Endothelial cell of umbilical vein (primary cell): Measurements from ENCODE around the gene OR2V1. TPM values are rescaled to one million over a fixed set of nuclear protein-coding genes. Genes with fewer than 3 reads are reported as not detected.
A peak's percentile ranks its signal among the peaks of the same experiment; 100 is the strongest.

ENCODE experiments used
- BruUV-seq: library from RNA; stranded (reverse); fragments of 400-500 nt; replicated peaks from 2 replicates; lab custom pipeline; 2021; lab: Mats Ljungman, UMichigan
- CTCF ChIA-PET: fragments of 300-600, 350-600 bp; sonication (Branson Sonifier 250); formaldehyde crosslinking; loops from one replicate; lab custom pipeline; 2021; ENCODE audit warnings: antibody characterized with exemption, inconsistent platforms; lab: Charles Lee
- POLR2A ChIA-PET: fragments of 300-600, 350-600 bp; sonication (Branson Sonifier 250); formaldehyde crosslinking; loops from one replicate; lab custom pipeline; 2021; ENCODE audit warnings: antibody characterized with exemption, inconsistent platforms; lab: Charles Lee
- DNase-seq: peaks from one replicate; pipeline ENCODE4 v3.0.0-alpha.2; 2011; ENCODE audit warnings: low read depth, low spot score
- FAIRE-seq: peaks from 2 replicates; lab custom pipeline; 2011; peaks lifted over from hg19 to GRCh38; lab: Jason Lieb, UNC
- H2AFZ ChIP-seq: 2 replicates; pipeline ENCODE4 v1.6.0; 2012; ENCODE audit warnings: low read depth, low read length, control low read depth, inconsistent platforms
- H3K27ac ChIP-seq: 2 replicates; pipeline ENCODE4 v1.5.1; 2011; ENCODE audit warnings: low read depth, mild to moderate bottlenecking, control low read depth, low read length, moderate library complexity; ENCODE audit not compliant: insufficient read depth
- H3K27me3 ChIP-seq, 2 experiments: 2 replicates each; pipeline versions ENCODE4 v1.6.0 to v1.6.1; 2011; ENCODE audit warnings: low read length in 2 of 2, mixed read lengths in 1 of 2; ENCODE audit not compliant: control insufficient read depth in 2 of 2, insufficient read depth in 2 of 2
- H3K36me3 ChIP-seq, 2 experiments: 2 replicates in 1 of 2; 3 replicates in 1 of 2; pipeline ENCODE4 v1.5.1; 2011; ENCODE audit warnings: low read length in 2 of 2, mild to moderate bottlenecking in 1 of 2, moderate library complexity in 1 of 2; ENCODE audit not compliant: control insufficient read depth in 2 of 2, insufficient read depth in 2 of 2; ENCODE audit errors: extremely low read depth in 1 of 2
- H3K4me1 ChIP-seq: 3 replicates; pipeline ENCODE4 v1.5.1; 2011; ENCODE audit warnings: mild to moderate bottlenecking, low read length; ENCODE audit not compliant: control insufficient read depth, insufficient read depth; ENCODE audit errors: extremely low read depth
- H3K4me2 ChIP-seq: 2 replicates; pipeline ENCODE4 v1.6.1; 2011; ENCODE audit warnings: low read length, control low read depth, mixed read lengths; ENCODE audit not compliant: insufficient read depth
- H3K4me3 ChIP-seq, 3 experiments: fragments of 200-600 bp in 1 of 3; sonication (generic), shearing (Covaris generic) in 1 of 3; replicated peaks in 1 of 3; 2 replicates each; pipeline ENCODE4 v1.5.1; 2011 to 2016; ENCODE audit warnings: control low read depth in 3 of 3, low read length in 3 of 3, mild to moderate bottlenecking in 2 of 3, inconsistent platforms in 1 of 3, low read depth in 1 of 3, moderate library complexity in 1 of 3; ENCODE audit not compliant: insufficient read depth in 1 of 3
- H3K79me2 ChIP-seq: 2 replicates; pipeline ENCODE4 v1.6.0; 2012; ENCODE audit warnings: low read length, inconsistent platforms; ENCODE audit not compliant: control insufficient read depth, insufficient read depth
- H3K9ac ChIP-seq: replicated peaks from 2 replicates; pipeline ENCODE3; 2011; ENCODE audit warnings: low read length, control low read depth; ENCODE audit not compliant: insufficient read depth; ENCODE audit errors: extremely low read depth
- H3K9me1 ChIP-seq: replicated peaks from 3 replicates; pipeline ENCODE4 v1.6.0; 2011; ENCODE audit warnings: mild to moderate bottlenecking, low read length; ENCODE audit not compliant: control insufficient read depth, insufficient read depth; ENCODE audit errors: extremely low read depth
- H3K9me3 ChIP-seq: replicated peaks from 2 replicates; pipeline ENCODE4 v1.5.1; 2012; ENCODE audit warnings: low read length, inconsistent platforms; ENCODE audit not compliant: control insufficient read depth, insufficient read depth
- H4K20me1 ChIP-seq: replicated peaks from 2 replicates; pipeline ENCODE3; 2011; ENCODE audit warnings: mild to moderate bottlenecking, low read length; ENCODE audit not compliant: control insufficient read depth, insufficient read depth; ENCODE audit errors: extremely low read depth
- CTCF ChIP-seq, 2 donors: IDR thresholded peaks; 1 replicate in 1 of 2; 2 replicates in 1 of 2; pipeline ENCODE4 v1.5.1; 2011; ENCODE audit warnings: low read length in 2 of 2, mild to moderate bottlenecking in 2 of 2, moderate library complexity in 2 of 2, control low read depth in 1 of 2, inconsistent platforms in 1 of 2, low read depth in 1 of 2; ENCODE audit not compliant: insufficient read depth in 1 of 2; ENCODE audit errors: extremely low read depth in 1 of 2
- EZH2 ChIP-seq: IDR thresholded peaks from 2 replicates; pipeline ENCODE4 v1.6.1; 2012; ENCODE audit warnings: borderline replicate concordance, low read depth, mild to moderate bottlenecking, moderate library complexity, low read length, inconsistent platforms; ENCODE audit not compliant: severe bottlenecking
- FOS ChIP-seq: IDR thresholded peaks from 2 replicates; pipeline ENCODE4 v1.6.1; 2011; ENCODE audit warnings: mild to moderate bottlenecking, low read length, moderate library complexity, borderline replicate concordance; ENCODE audit not compliant: insufficient read depth
- JUN ChIP-seq: IDR thresholded peaks from 2 replicates; pipeline ENCODE4 v1.6.1; 2011; ENCODE audit warnings: borderline replicate concordance, low read depth; ENCODE audit not compliant: insufficient read length, insufficient read depth
- MYC ChIP-seq: IDR thresholded peaks from one replicate; pipeline ENCODE4 v1.6.1; 2011; ENCODE audit warnings: mild to moderate bottlenecking, low read depth, low read length
- dilution Hi-C: fragments of 300-500 bp; cut with MboI; formaldehyde crosslinking; loops from one replicate; pipeline ENCODE4 v1.15.0; 2019; ENCODE audit warnings: low sequenced_read_pairs; ENCODE audit not compliant: extremely low pct_ligation_motif_present
- intact Hi-C: fragments of 100-400 bp; cut with micrococcal nuclease; formaldehyde crosslinking; loops from one replicate; pipeline ENCODE4 v1.10.0; 2022
- polyA plus RNA-seq, 4 experiments: library from polyadenylated mRNA; depleted of rRNA in 3 of 4; stranded (reverse) in 3 of 4; unstranded in 1 of 4; fragments of >200 nt; gene quantifications; 2 replicates each; pipeline versions ENCODE4 v1.2.1 to v1.2.3, GENCODE V29; 2011 to 2012; ENCODE audit warnings: missing spikeins in 1 of 4
- total RNA-seq: library from RNA; stranded (reverse); gene quantifications from 2 replicates; pipeline ENCODE4 v1.2.3, GENCODE V29; 2021

Gene OR2V1
- total and polyA plus RNA-seq, 2 donors (not counting 3 experiments of a cell fraction or from before 2014, with no cell fraction given): not detected

GRCh38 chr5:181160152-181160754, 29.3 kb upstream of the OR2V1 start:
- TF ChIP-seq JUN: no peak
- no peak for TF ChIP-seq FOS
- no peak for TF ChIP-seq EZH2
- TF ChIP-seq MYC: no peak
- DNase-seq: no peak
- dilution Hi-C loops: no loop called here
- no peaks in the 10 kb centered on the region for H3K9me1 ChIP-seq
- peaks cover 10% of the 10 kb centered on the region for H3K4me1 ChIP-seq
- peak overlapping the region; percentile 73 for H3K4me2 ChIP-seq
- BruUV-seq: TSS peak; percentile 28
- H4K20me1 ChIP-seq: no peaks in the 10 kb centered on the region
- ChIA-PET CTCF (interaction anchor here (1.0 to 1.1 kb wide), 2 partner anchors 60 to 376 kb away, joined by 3 read pairs; no protein-coding TSS in a partner anchor), POLR2A (no interaction called here)
- peak overlapping the region; percentile 70 for H3K27ac ChIP-seq
- peak overlapping the region; percentile 59 for H3K9ac ChIP-seq
- no peaks in the 10 kb centered on the region for H3K79me2 ChIP-seq
- no peak for FAIRE-seq
- H3K27me3 ChIP-seq: no peaks in the 10 kb centered on the region
- H2AFZ ChIP-seq: peak overlapping the region; percentile 94
- H3K36me3 ChIP-seq: no peaks in the 10 kb centered on the region
- peak overlapping the region; percentile 22 to 39 (median 30) for H3K4me3 ChIP-seq
- intact Hi-C loops: no loop called here
- no peaks in the 10 kb centered on the region for H3K9me3 ChIP-seq

GRCh38 chr5:181159286-181160151, 28.6 kb upstream of the OR2V1 start:
- dilution Hi-C loops (no loop called here), intact Hi-C loops (loop anchor here (1.0 kb wide), 2 partner anchors 23 to 375 kb away; no protein-coding TSS in a partner anchor)
- Histone ChIP-seq H3K4me3 (no peak overlapping the region), H3K9me3 (no peaks in the 10 kb centered on the region), H4K20me1 (no peaks in the 10 kb centered on the region), H3K27me3 (no peaks in the 10 kb centered on the region), H3K79me2 (no peaks in the 10 kb centered on the region), H3K36me3 (no peaks in the 10 kb centered on the region), H3K4me1 (peaks cover 10% of the 10 kb centered on the region), H2AFZ (peak overlapping the region; percentile 94), H3K9ac (no peak overlapping the region), H3K9me1 (no peaks in the 10 kb centered on the region), H3K4me2 (no peak overlapping the region), H3K27ac (no peak overlapping the region)
- FAIRE-seq (peak; percentile 90), DNase-seq (peak; percentile 53)
- CTCF ChIA-PET: interaction anchor here (1.0 to 1.1 kb wide), 2 partner anchors 59 to 375 kb away, joined by 3 read pairs; no protein-coding TSS in a partner anchor
- POLR2A ChIA-PET: no interaction called here
- no TSS peak for BruUV-seq
- TF ChIP-seq CTCF (IDR thresholded peaks at IDR 0.05; ENCODE audit: extremely low read depth in 1 of 2, insufficient read depth in 1 of 2, low read depth in 1 of 2, low read length in 2 of 2): peak; percentile 71 to 74
- TF ChIP-seq FOS: no peak
